ENCODE measurements around the gene NUDT14. TPM values are rescaled to one million over a fixed set of nuclear protein-coding genes. Genes with fewer than 3 reads are reported as not detected.

NUDT14 gene
- total and polyA plus RNA-seq, 2 experiments from 2014 or later, result 14.8 to 38.4 TPM

- Histone ChIP-seq H3K79me2 (replicated peaks; ENCODE audit: insufficient read depth) (no peaks in the 10 kb centered on the region), H3K4me3 (no peak overlapping the region), H4K20me1 (replicated peaks; ENCODE audit: insufficient read depth) (no peaks in the 10 kb centered on the region; the same call in 1 of the 2 replicates), H3F3A (replicated peaks; ENCODE audit: low read depth) (no peaks in the 10 kb centered on the region), H3K9me2 (ENCODE audit: insufficient read depth) (no peaks in the 10 kb centered on the region), H2AFZ (no peak overlapping the region), H3K27ac (ENCODE audit: low read depth) (no peak overlapping the region), H3K4me2 (no peak overlapping the region), H3K36me3 (ENCODE audit: insufficient read depth) (no peaks in the 10 kb centered on the region), H3K27me3 (ENCODE audit: insufficient read depth) (peaks cover 13% of the 10 kb centered on the region; the same call in 1 of the 2 replicates), H3K4me1 (ENCODE audit: insufficient read depth) (no peaks in the 10 kb centered on the region; the same call in 1 of the 2 replicates)
- no peaks in the 10 kb centered on the region for H3K36me3 Mint-ChIP-seq (ENCODE audit: low read depth)
- peaks cover 3% of the 10 kb centered on the region; the same call in 1 of the 3 replicates for H3K4me1 Mint-ChIP-seq
- H3K27ac Mint-ChIP-seq, result no peak overlapping the region
- H3K4me3 Mint-ChIP-seq, result no peak overlapping the region
- no peaks in the 10 kb centered on the region; the same call in 2 of the 3 replicates for H3K9me3 Mint-ChIP-seq
- H3K27me3 Mint-ChIP-seq (ENCODE audit: insufficient read depth, low read depth, poor library complexity), result peaks cover 16% of the 10 kb centered on the region
- TF ChIP-seq STAT1 (IDR thresholded peaks at IDR 0.05; ENCODE audit: unreplicated experiment), result no peak
- DNase-seq (ENCODE audit: low spot score), result no peak
- ATAC-seq, result no peak
Measured at GRCh38 chr14:105179191-105179590, 1.9 kb downstream of the NUDT14 start.

GRCh38 chr14:105178868-105179140, 2.3 kb downstream of the NUDT14 start:
- Histone ChIP-seq H3F3A (replicated peaks; ENCODE audit: low read depth) (no peaks in the 10 kb centered on the region), H2AFZ (no peak overlapping the region), H3K36me3 (ENCODE audit: insufficient read depth) (no peaks in the 10 kb centered on the region), H3K27ac (ENCODE audit: low read depth) (no peak overlapping the region), H4K20me1 (replicated peaks; ENCODE audit: insufficient read depth) (no peaks in the 10 kb centered on the region; the same call in 1 of the 2 replicates), H3K79me2 (replicated peaks; ENCODE audit: insufficient read depth) (no peaks in the 10 kb centered on the region), H3K4me1 (ENCODE audit: insufficient read depth) (no peaks in the 10 kb centered on the region; the same call in 1 of the 2 replicates), H3K9me2 (ENCODE audit: insufficient read depth) (no peaks in the 10 kb centered on the region), H3K4me2 (no peak overlapping the region), H3K4me3 (no peak overlapping the region), H3K27me3 (ENCODE audit: insufficient read depth) (peaks cover 13% of the 10 kb centered on the region; the same call in 1 of the 2 replicates)
- ATAC-seq (no peak), DNase-seq (ENCODE audit: low spot score) (no peak)
- Mint-ChIP-seq H3K27ac (no peak overlapping the region), H3K36me3 (ENCODE audit: low read depth) (no peaks in the 10 kb centered on the region), H3K9me3 (no peaks in the 10 kb centered on the region; the same call in 2 of the 3 replicates), H3K4me3 (no peak overlapping the region), H3K27me3 (ENCODE audit: insufficient read depth, low read depth, poor library complexity) (peaks cover 16% of the 10 kb centered on the region), H3K4me1 (peaks cover 3% of the 10 kb centered on the region; the same call in 1 of the 3 replicates)
- no peak for TF ChIP-seq ZNF114 (CRISPR knock-in tag; IDR thresholded peaks at IDR 0.05)
- no peak for TF ChIP-seq CREB1 (CRISPR knock-in tag; IDR thresholded peaks at IDR 0.05; ENCODE audit: low read depth)
- TF ChIP-seq CTCF (conservative IDR thresholded peaks at IDR 0.05; ENCODE audit: low read depth in 2 of 2), result no peak
- TF ChIP-seq EZH2 (IDR thresholded peaks at IDR 0.05; ENCODE audit: low read depth, unreplicated experiment), result no peak
- TF ChIP-seq ZNF462 (CRISPR knock-in tag; IDR thresholded peaks at IDR 0.05), result no peak
- no peak for TF ChIP-seq STAT1 (IDR thresholded peaks at IDR 0.05; ENCODE audit: unreplicated experiment)
- TF ChIP-seq ETS1 (IDR thresholded peaks at IDR 0.05), result no peak
- no peak for TF ChIP-seq EZH2phosphoT487 (IDR thresholded peaks at IDR 0.05; ENCODE audit: unreplicated experiment)
- TF ChIP-seq REST (IDR thresholded peaks at IDR 0.05; ENCODE audit: unreplicated experiment), result no peak
